Measurements from ENCODE around the gene IKZF2. TPM values are rescaled to one million over a fixed set of nuclear protein-coding genes. Genes with fewer than 3 reads are reported as not detected.

IKZF2 gene
- total RNA-seq, 2 donors from 2014 or later: 4.5 to 4.8 TPM

GRCh38 chr2:213125646-213126347 is 25.6 kb downstream of the IKZF2 start:
- H3K27me3 ChIP-seq: no peaks in the 10 kb centered on the region
- H3K4me3 ChIP-seq: no peak overlapping the region
- H3K9ac ChIP-seq (ENCODE audit: low read depth in 2 of 2, low read length in 2 of 2): no peak overlapping the region
- intact Hi-C loops (cut with DNase I): no loop called here
- H3K9me3 ChIP-seq: no peaks in the 10 kb centered on the region
- TF ChIP-seq CTCF (IDR thresholded peaks at IDR 0.05): no peak
- no peak overlapping the region for H3K27ac ChIP-seq
- H3K36me3 ChIP-seq: no peaks in the 10 kb centered on the region
- H3K4me1 ChIP-seq: no peaks in the 10 kb centered on the region
- DNase-seq: no peak

GRCh38 chr2:213122725-213123124 is 28.7 kb downstream of the IKZF2 start:
- peak; percentile 50 for DNase-seq
- Histone ChIP-seq H3K9me3 (no peaks in the 10 kb centered on the region), H3K4me1 (no peaks in the 10 kb centered on the region), H3K36me3 (no peaks in the 10 kb centered on the region), H3K4me3 (no peak overlapping the region), H3K9ac (ENCODE audit: low read depth in 2 of 2, low read length in 2 of 2) (no peak overlapping the region), H3K27ac (peak overlapping the region; percentile 27), H3K27me3 (no peaks in the 10 kb centered on the region)
- intact Hi-C loops (cut with DNase I): no loop called here
- TF ChIP-seq CTCF (IDR thresholded peaks at IDR 0.05): no peak

- intact Hi-C loops (cut with DNase I): no loop called here
- TF ChIP-seq CTCF (IDR thresholded peaks at IDR 0.05): no peak
Observed at GRCh38 chr2:213121690-213122089, 29.7 kb downstream of the IKZF2 start.

GRCh38 chr2:213119061-213119809 is 32.2 kb downstream of the IKZF2 start:
- Histone ChIP-seq H3K4me3 (no peak overlapping the region), H3K27ac (no peak overlapping the region), H3K9me3 (no peaks in the 10 kb centered on the region), H3K27me3 (no peaks in the 10 kb centered on the region), H3K4me1 (no peaks in the 10 kb centered on the region), H3K36me3 (no peaks in the 10 kb centered on the region), H3K9ac (ENCODE audit: low read depth in 2 of 2, low read length in 2 of 2) (no peak overlapping the region)
- intact Hi-C loops (cut with DNase I): no loop called here
- DNase-seq: no peak
- TF ChIP-seq CTCF (IDR thresholded peaks at IDR 0.05): no peak

More at GRCh38 chr2:213121690-213122089, 29.7 kb downstream of the IKZF2 start:
- H3K27ac ChIP-seq: no peak overlapping the region
- no peaks in the 10 kb centered on the region for H3K36me3 ChIP-seq
- H3K27me3 ChIP-seq: no peaks in the 10 kb centered on the region
- no peaks in the 10 kb centered on the region for H3K4me1 ChIP-seq
- H3K9me3 ChIP-seq: no peaks in the 10 kb centered on the region
- H3K9ac ChIP-seq (ENCODE audit: low read depth in 2 of 2, low read length in 2 of 2): no peak overlapping the region
- DNase-seq: no peak
- no peak overlapping the region for H3K4me3 ChIP-seq

- no peak overlapping the region for H3K9ac ChIP-seq (ENCODE audit: low read depth in 2 of 2, low read length in 2 of 2)
- H3K27ac ChIP-seq: no peak overlapping the region
- TF ChIP-seq CTCF (IDR thresholded peaks at IDR 0.05): no peak
- intact Hi-C loops (cut with DNase I): no loop called here
- H3K4me1 ChIP-seq: no peaks in the 10 kb centered on the region
- H3K36me3 ChIP-seq: no peaks in the 10 kb centered on the region
- H3K9me3 ChIP-seq: no peaks in the 10 kb centered on the region
- H3K4me3 ChIP-seq: no peak overlapping the region
- DNase-seq: no peak
- H3K27me3 ChIP-seq: no peaks in the 10 kb centered on the region
Observed at GRCh38 chr2:213108308-213108707, 43.1 kb downstream of the IKZF2 start.
